Astrocyte of the cerebellum (primary cell): ENCODE measurements around the gene MEPE.
A peak's percentile ranks its signal among the peaks of the same experiment; 100 is the strongest.
"Not testable (repeated sequence)": the region's sequence is repeated elsewhere in the genome, so short reads cannot be mapped to it uniquely, and the experiment has no call there.

Source experiments
- DNase-seq: peaks from one replicate; pipeline ENCODE4 v3.0.0-alpha.2; 2011; ENCODE audit warnings: low read depth
- H3K4me3 ChIP-seq: 2 replicates; pipeline ENCODE4 v1.5.1; 2011; ENCODE audit warnings: mild to moderate bottlenecking, low read depth, low read length, moderate library complexity
- CTCF ChIP-seq: IDR thresholded peaks from 2 replicates; pipeline ENCODE4 v1.5.1; 2012; ENCODE audit warnings: low read length, low read depth, moderate library complexity, mild to moderate bottlenecking; ENCODE audit errors: missing control alignments
- in situ Hi-C: cut with HindIII; loops from 2 replicates; pipeline ENCODE4 v1.10.0; 2017; ENCODE audit warnings: low sequenced_read_pairs

MEPE gene

GRCh38 chr4:87882321-87882720 is 49.6 kb downstream of the MEPE start:
- DNase-seq = peak; percentile 54
- in situ Hi-C loops = no loop called here
- H3K4me3 ChIP-seq = no peak overlapping the region
- no peak for TF ChIP-seq CTCF

DNA sequence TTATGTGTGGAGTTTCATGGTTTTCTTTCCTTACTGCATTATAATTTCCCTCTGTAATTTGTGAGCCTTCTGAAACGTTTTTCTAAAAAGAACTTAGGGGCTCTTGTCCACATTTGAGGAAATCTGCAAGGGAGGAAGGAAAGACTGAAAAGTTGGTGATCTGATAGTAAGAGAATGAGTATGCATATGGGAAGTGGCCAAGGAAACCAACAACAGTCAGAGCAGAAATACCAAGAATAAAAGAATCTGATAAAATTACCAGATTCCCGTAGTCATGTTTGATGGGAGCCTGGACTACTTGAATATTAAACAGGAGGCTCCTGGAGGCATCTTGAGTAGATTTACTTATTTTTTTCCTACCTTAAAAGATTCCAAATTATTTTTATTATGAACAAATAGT is 50.1 kb downstream of the MEPE start:
- no peak overlapping the region for H3K4me3 ChIP-seq
- no peak for DNase-seq
- TF ChIP-seq CTCF = no peak
- in situ Hi-C loops = no loop called here

DNA sequence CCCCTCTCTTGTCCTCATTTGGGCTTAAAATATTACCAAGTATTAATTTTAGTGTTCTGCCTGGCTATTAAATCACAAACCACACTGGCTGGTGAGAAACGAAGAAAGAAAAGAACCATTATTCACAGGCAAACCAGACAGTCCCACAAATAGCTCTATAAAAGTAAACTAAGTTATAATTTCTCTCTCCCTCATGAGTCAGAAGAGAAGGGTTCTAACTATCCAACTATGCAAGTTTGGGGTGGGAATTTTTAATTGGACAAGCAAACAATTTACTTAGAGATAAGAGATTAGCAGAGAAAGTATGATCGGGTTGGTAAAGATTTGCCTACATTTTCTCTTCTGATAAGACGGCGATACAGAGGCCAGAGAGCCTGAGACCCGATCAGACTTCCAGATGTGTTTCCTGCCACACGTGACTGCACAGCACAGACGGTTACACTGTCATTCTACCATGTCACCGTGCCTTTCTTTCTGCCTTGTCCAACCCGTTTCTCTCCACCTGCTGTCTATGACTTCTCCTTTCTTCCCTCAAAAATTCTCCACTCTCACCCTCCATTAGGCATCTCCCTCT is 52.3 kb downstream of the MEPE start:
- no peak overlapping the region for H3K4me3 ChIP-seq
- in situ Hi-C loops = no loop called here
- no peak for DNase-seq
- TF ChIP-seq CTCF = no peak

DNA sequence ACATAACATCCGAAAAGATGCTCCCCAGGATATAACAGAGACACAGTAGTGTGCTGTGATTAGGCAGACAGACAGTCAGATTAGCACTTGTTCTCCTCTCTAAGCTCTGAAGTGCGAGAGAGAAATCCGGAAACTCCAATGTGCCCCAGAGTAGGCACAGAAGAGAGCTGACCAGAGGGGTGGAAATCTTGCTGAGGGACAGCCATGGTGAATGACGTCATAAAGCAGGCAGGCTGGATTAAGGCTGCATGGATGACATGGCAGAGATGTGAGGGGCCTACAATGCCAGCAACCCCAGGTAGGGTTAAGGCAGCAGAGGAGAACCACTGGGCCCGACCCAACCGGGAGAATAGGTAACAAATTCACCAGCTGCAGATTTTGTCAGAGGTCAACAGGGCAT is 53.3 kb downstream of the MEPE start:
- TF ChIP-seq CTCF = no peak
- in situ Hi-C loops = no loop called here
- no peak for DNase-seq
- H3K4me3 ChIP-seq = no peak overlapping the region

DNA sequence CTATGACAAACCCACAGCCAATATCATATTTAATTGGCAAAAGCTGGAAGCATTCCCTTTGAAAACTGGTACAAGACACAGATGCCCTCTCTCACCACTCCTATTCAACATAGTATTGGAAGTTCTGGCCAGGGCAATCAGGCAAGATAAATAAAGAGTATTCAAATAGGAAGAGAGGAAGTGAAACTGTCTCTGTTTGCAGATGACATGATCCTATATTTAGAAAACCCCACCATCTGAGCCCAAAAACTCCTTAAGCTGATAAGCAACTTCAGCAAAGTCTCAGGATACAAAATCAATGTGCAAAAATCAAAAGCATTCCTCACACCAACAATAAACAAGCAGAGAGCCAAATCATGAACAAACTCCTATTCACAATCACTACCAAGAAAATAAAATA is 58.0 kb downstream of the MEPE start:
- H3K4me3 ChIP-seq, DNase-seq, in situ Hi-C loops: not testable (repeated sequence)

GRCh38 chr4:87895964-87896621 is 63.3 kb downstream of the MEPE start:
- in situ Hi-C loops = no loop called here
- TF ChIP-seq CTCF = no peak
- H3K4me3 ChIP-seq = no peak overlapping the region

More at GRCh38 chr4:87895964-87896621, 63.3 kb downstream of the MEPE start:
- DNase-seq = peak; percentile 51
